Parietal lobe (tissue), 2 donors: ENCODE results near the gene HOXA6. TPM values are rescaled to one million over a fixed set of nuclear protein-coding genes. Genes with fewer than 3 reads are reported as not detected.

ENCODE experiments used
- small RNA-seq: library from RNA; depleted of rRNA; stranded (forward); fragments of <200 nt; gene quantifications from one replicate; pipeline ENCODE3, GENCODE V24; 2014; ENCODE audit warnings: low replicate concordance
- total RNA-seq: library from RNA; depleted of rRNA; stranded (reverse); fragments of >200 nt; gene quantifications from one replicate; pipeline ENCODE4 v1.2.3, GENCODE V29; 2014

Gene HOXA6
- total RNA-seq, 1 donor from 2014 or later, result not detected

Small RNA genes lying within 50 kb of the gene (small RNA-seq; reads per million reads assigned to genes)
- gene AC004080.5 (not detected), gene RF01977 (not detected), gene RF02140 (not detected), gene RF02141 (not detected)

Other genes with a start within 250 kb of the HOXA6 start
- gene HOXA1, start 51.8 kb downstream of the HOXA6 start, total RNA-seq, result not detected
- gene HOXA2, start 45.1 kb downstream of the HOXA6 start, total RNA-seq, result not detected
- gene HOXA4, start 17.0 kb downstream of the HOXA6 start, total RNA-seq, result not detected
- not detected for gene HOXA5, start 4.1 kb downstream of the HOXA6 start, total RNA-seq
- not detected for gene HOXA3, start 4.8 kb upstream of the HOXA6 start, total RNA-seq
- not detected for gene HOXA7, start 8.9 kb upstream of the HOXA6 start, total RNA-seq
- not detected for gene HOXA9, start 17.8 kb upstream of the HOXA6 start, total RNA-seq
- gene HOXA10, start 26.5 kb upstream of the HOXA6 start, total RNA-seq, result not detected
- gene HOXA11, start 37.5 kb upstream of the HOXA6 start, total RNA-seq, result not detected
- gene HOXA13, start 52.3 kb upstream of the HOXA6 start, total RNA-seq, result not detected
- not detected for gene EVX1, start 95.0 kb upstream of the HOXA6 start, total RNA-seq